HG03460 (cell line): ENCODE results near the gene AURKAIP1.
A peak's percentile ranks its signal among the peaks of the same experiment; 100 is the strongest.
"Not testable (repeated sequence)": the region's sequence is repeated elsewhere in the genome, so short reads cannot be mapped to it uniquely, and the experiment has no call there.

ENCODE experiments used
- ATAC-seq: cut with Tn5 transposase; IDR thresholded peaks from one replicate; pipeline ENCODE4 v1.9.1; 2021; ENCODE audit not compliant: unreplicated experiment

Gene AURKAIP1

GRCh38 chr1:1406821-1407635 is 32.0 kb upstream of the AURKAIP1 start, which contains the start of gene MRPL20:
MRPL20 (minus strand) TSS chr1:1407293; CDS start chr1:1407217, 76 bp downstream.
- ATAC-seq, result peak; percentile 86

- ATAC-seq, result no peak
Measured at GRCh38 chr1:1406101-1406820, 31.3 kb upstream of the AURKAIP1 start.

GRCh38 chr1:1403653-1404052 is 28.6 kb upstream of the AURKAIP1 start:
- no peak for ATAC-seq

GRCh38 chr1:1402901-1403392 is 27.9 kb upstream of the AURKAIP1 start:
- ATAC-seq, result not testable (repeated sequence)

GRCh38 chr1:1402072-1402900 is 27.3 kb upstream of the AURKAIP1 start:
- no peak for ATAC-seq

- no peak for ATAC-seq
Measured at GRCh38 chr1:1401457-1402010, 26.5 kb upstream of the AURKAIP1 start.

- ATAC-seq, result no peak
Measured at GRCh38 chr1:1400576-1401456, 25.8 kb upstream of the AURKAIP1 start.

- no peak for ATAC-seq
Measured at GRCh38 chr1:1399872-1400575, 25.0 kb upstream of the AURKAIP1 start.

- ATAC-seq, result peak; percentile 93
Measured at GRCh38 chr1:1399187-1399871, 24.3 kb upstream of the AURKAIP1 start, which contains the start of gene CCNL2. CCNL2 (minus strand) TSS chr1:1399335; CDS start chr1:1399306, 29 bp downstream.

- peak; percentile 5 for ATAC-seq
Measured at GRCh38 chr1:1398677-1399186, 23.7 kb upstream of the AURKAIP1 start.

GRCh38 chr1:1397839-1398523 is 23.0 kb upstream of the AURKAIP1 start:
- ATAC-seq, result no peak

- ATAC-seq, result no peak
Measured at GRCh38 chr1:1395166-1395565, 20.2 kb upstream of the AURKAIP1 start.

GRCh38 chr1:1394116-1394515 is 19.1 kb upstream of the AURKAIP1 start:
- no peak for ATAC-seq

GRCh38 chr1:1393428-1393827 is 18.4 kb upstream of the AURKAIP1 start:
- no peak for ATAC-seq

GRCh38 chr1:1393014-1393413 is 18.0 kb upstream of the AURKAIP1 start:
- no peak for ATAC-seq

- no peak for ATAC-seq
Measured at GRCh38 chr1:1391225-1391624, 16.2 kb upstream of the AURKAIP1 start.

- no peak for ATAC-seq
Measured at GRCh38 chr1:1390675-1391074, 15.7 kb upstream of the AURKAIP1 start.

GRCh38 chr1:1388078-1388472 is 13.1 kb upstream of the AURKAIP1 start:
- no peak for ATAC-seq
